Activated T-helper 2 cell treated with anti-CD3 and anti-CD28 coated beads, Interferon-gamma antibody, Interleukin-2, Interleukin-4, amounts not matched to agents 10 μg/mL and 5 μg/mL and 100 μg/mL, durations not matched to agents 14 hours and 24 hours and 36 hours (primary cell): Measurements from ENCODE around the gene CYP27C1. TPM values are rescaled to one million over a fixed set of nuclear protein-coding genes. Genes with fewer than 3 reads are reported as not detected.
"Not testable (repeated sequence)": the region's sequence is repeated elsewhere in the genome, so short reads cannot be mapped to it uniquely, and the experiment has no call there.

Experiments
- DNase-seq: peaks from one replicate; pipeline ENCODE4 v3.0.0; 2021; ENCODE audit warnings: low spot score
- H3K27ac Mint-ChIP-seq: one replicate; pipeline ENCODE4 v1.8.0; 2021; ENCODE audit warnings: mixed read lengths
- H3K27me3 Mint-ChIP-seq: one replicate; pipeline ENCODE4 v1.8.0; 2021; ENCODE audit warnings: low read depth, mixed read lengths
- H3K36me3 Mint-ChIP-seq: one replicate; pipeline ENCODE4 v1.8.0; 2021; ENCODE audit warnings: low read depth, mixed read lengths
- H3K4me1 Mint-ChIP-seq: one replicate; pipeline ENCODE4 v1.8.0; 2021; ENCODE audit warnings: low read depth, mixed read lengths
- H3K4me3 Mint-ChIP-seq: one replicate; pipeline ENCODE4 v1.8.0; 2021; ENCODE audit warnings: low read depth, mild to moderate bottlenecking, moderate library complexity, mixed read lengths
- H3K9me3 Mint-ChIP-seq: one replicate; pipeline ENCODE4 v1.8.0; 2021; ENCODE audit warnings: mixed read lengths
- intact Hi-C: fragments of 100-400 bp; cut with micrococcal nuclease; formaldehyde crosslinking; loops from one replicate; pipeline ENCODE4 v1.15.1; 2023
- total RNA-seq: library from RNA; stranded (reverse); gene quantifications from 2 replicates; pipeline ENCODE4 v1.2.3, GENCODE V29; 2022

The CYP27C1 gene
- total RNA-seq, 1 donor from 2014 or later = not detected

DNA sequence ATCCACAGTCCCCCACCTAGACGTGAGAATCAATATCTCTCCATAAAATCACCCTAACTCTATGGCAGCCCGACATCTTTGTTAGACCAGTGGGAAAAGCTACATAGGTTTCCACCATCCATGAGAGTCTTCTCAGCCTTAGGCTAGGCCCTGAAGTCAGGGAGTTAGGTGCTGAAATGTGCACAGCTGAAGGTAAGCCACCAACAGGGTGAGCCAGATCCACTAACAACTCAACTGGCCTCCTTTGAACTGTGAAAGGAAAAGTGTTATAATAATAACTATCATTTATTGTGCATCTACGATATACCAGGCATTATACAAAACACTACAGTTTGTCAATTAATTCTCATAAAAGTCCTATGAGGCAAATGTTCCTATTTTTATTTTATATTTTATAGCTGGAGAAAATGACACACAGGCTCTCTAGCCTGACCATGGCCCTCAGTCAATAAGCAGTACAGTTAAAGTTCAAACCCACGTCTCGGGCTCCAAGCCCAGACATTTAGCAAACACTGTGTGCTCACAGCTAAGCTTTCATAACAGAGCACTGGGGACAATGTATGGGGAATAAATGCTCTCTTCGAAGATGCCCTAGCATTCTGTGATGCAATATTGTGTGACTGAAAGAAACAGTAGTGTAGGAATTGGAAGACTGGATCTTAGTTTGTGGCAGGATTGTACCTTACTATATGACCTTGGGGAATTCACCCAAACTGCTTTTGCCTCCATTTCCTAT is 11.2 kb upstream of the CYP27C1 start:
- no peak overlapping the region for H3K27ac Mint-ChIP-seq
- H3K9me3 Mint-ChIP-seq = peaks cover 7% of the 10 kb centered on the region
- peaks cover 2% of the 10 kb centered on the region for H3K36me3 Mint-ChIP-seq
- peaks cover 7% of the 10 kb centered on the region for H3K4me1 Mint-ChIP-seq
- peaks cover 8% of the 10 kb centered on the region for H3K27me3 Mint-ChIP-seq
- no peak overlapping the region for H3K4me3 Mint-ChIP-seq
- intact Hi-C loops = no loop called here
- DNase-seq = no peak

- intact Hi-C loops = no loop called here
- no peak for DNase-seq
- peaks cover 7% of the 10 kb centered on the region for H3K9me3 Mint-ChIP-seq
- peaks cover 2% of the 10 kb centered on the region for H3K36me3 Mint-ChIP-seq
- peaks cover 14% of the 10 kb centered on the region for H3K27me3 Mint-ChIP-seq
- H3K4me3 Mint-ChIP-seq = no peak overlapping the region
- H3K27ac Mint-ChIP-seq = no peak overlapping the region
- H3K4me1 Mint-ChIP-seq = peaks cover 10% of the 10 kb centered on the region
Observed at GRCh38 chr2:127229555-127229954, 9.5 kb upstream of the CYP27C1 start.

- H3K27me3 Mint-ChIP-seq = peaks cover 24% of the 10 kb centered on the region
- H3K27ac Mint-ChIP-seq = no peak overlapping the region
- no peak overlapping the region for H3K4me3 Mint-ChIP-seq
- H3K36me3 Mint-ChIP-seq = peaks cover 2% of the 10 kb centered on the region
- H3K9me3 Mint-ChIP-seq = peaks cover 7% of the 10 kb centered on the region
- intact Hi-C loops = no loop called here
- peaks cover 10% of the 10 kb centered on the region for H3K4me1 Mint-ChIP-seq
- DNase-seq = no peak
Observed at GRCh38 chr2:127228102-127228501, 8.0 kb upstream of the CYP27C1 start.

GRCh38 chr2:127227264-127227660 is 7.2 kb upstream of the CYP27C1 start:
- H3K36me3 Mint-ChIP-seq, H3K4me3 Mint-ChIP-seq, DNase-seq, H3K27ac Mint-ChIP-seq, H3K9me3 Mint-ChIP-seq: not testable (repeated sequence)
- intact Hi-C loops = loop anchor here (2.0 kb wide), 1 partner anchor 162 kb away; no protein-coding TSS in a partner anchor
- peaks cover 27% of the 10 kb centered on the region for H3K27me3 Mint-ChIP-seq
- peaks cover 10% of the 10 kb centered on the region for H3K4me1 Mint-ChIP-seq

- intact Hi-C loops = loop anchor here (2.0 kb wide), 1 partner anchor 162 kb away; no protein-coding TSS in a partner anchor
- Mint-ChIP-seq H3K4me3 (peak overlapping the region; percentile 13), H3K27me3 (peaks cover 27% of the 10 kb centered on the region), H3K36me3 (peaks cover 2% of the 10 kb centered on the region), H3K9me3 (peaks cover 7% of the 10 kb centered on the region), H3K27ac (peak overlapping the region; percentile 82), H3K4me1 (peaks cover 10% of the 10 kb centered on the region)
- no peak for DNase-seq
Observed at GRCh38 chr2:127226520-127227263, 6.6 kb upstream of the CYP27C1 start.

DNA sequence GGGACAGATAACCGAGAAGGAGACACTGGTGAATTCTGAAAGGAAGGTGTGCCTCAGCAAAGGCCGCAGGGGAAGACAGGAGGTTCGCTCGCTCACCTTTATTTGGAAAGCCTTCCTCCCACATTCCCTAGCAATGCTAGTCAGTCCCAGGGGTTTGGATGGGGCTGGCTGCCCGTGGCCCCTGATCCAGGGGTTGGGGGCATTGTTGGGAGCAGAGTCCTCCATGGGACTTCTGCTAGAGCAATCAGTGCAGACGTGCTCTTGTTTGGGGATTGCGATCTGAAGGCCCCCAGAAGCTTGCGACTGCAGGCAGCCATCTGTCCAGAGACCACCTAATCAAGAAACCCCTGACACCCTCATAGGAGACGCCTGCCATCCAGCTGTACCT is 6.0 kb upstream of the CYP27C1 start:
- Mint-ChIP-seq H3K4me1 (peaks cover 10% of the 10 kb centered on the region), H3K9me3 (peaks cover 7% of the 10 kb centered on the region), H3K27ac (peak overlapping the region; percentile 82), H3K36me3 (peaks cover 2% of the 10 kb centered on the region), H3K4me3 (no peak overlapping the region), H3K27me3 (peaks cover 27% of the 10 kb centered on the region)
- intact Hi-C loops = loop anchor here (2.0 kb wide), 1 partner anchor 163 kb away; no protein-coding TSS in a partner anchor
- DNase-seq = no peak

DNA sequence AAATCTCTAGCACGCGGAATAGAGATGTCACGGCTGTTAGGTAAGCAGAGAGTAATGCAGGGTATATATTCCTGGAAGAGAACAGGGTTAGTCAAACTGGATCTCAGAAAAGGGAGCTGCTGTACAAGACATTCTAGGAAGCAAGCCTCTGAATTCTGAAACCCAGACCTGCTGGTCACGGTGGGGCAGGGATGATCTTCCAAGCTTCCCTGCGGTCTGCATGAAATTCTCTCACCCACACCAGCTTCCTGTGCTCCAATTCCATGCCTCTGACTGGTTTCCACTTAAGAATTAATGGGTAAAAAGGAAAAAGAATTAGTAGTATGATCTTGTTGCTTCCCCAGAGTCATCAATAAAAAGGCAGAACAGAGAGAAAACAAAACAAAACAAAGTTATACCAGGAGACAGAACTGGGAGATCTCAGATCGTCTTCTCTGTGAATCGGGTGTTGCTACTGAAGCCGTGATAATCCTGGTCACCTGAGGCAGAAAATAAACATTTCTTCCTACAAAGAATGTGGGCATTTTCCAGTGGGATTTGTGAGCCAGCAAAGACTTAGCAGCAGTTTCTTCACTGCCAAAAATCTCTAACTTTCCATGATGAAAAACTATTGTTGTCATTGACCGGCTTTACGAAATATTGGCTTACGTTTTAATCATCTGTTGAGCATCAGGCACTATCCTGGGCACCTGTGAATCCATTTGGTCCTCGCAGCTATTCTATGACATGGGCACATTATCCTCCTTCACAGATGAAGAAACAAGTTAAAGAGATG is 5.3 kb upstream of the CYP27C1 start:
- Mint-ChIP-seq H3K4me1 (peaks cover 15% of the 10 kb centered on the region), H3K27me3 (peaks cover 34% of the 10 kb centered on the region), H3K4me3 (no peak overlapping the region), H3K9me3 (peaks cover 7% of the 10 kb centered on the region), H3K27ac (no peak overlapping the region), H3K36me3 (peaks cover 3% of the 10 kb centered on the region)
- DNase-seq = no peak
- intact Hi-C loops = no loop called here

GRCh38 chr2:127224135-127224534 is 4.0 kb upstream of the CYP27C1 start:
- H3K9me3 Mint-ChIP-seq, intact Hi-C loops, H3K27ac Mint-ChIP-seq, DNase-seq, H3K36me3 Mint-ChIP-seq, H3K4me3 Mint-ChIP-seq: not testable (repeated sequence)
- Mint-ChIP-seq H3K27me3 (peaks cover 39% of the 10 kb centered on the region), H3K4me1 (peaks cover 18% of the 10 kb centered on the region)

- no peak overlapping the region for H3K27ac Mint-ChIP-seq
- H3K9me3 Mint-ChIP-seq = no peaks in the 10 kb centered on the region
- peaks cover 10% of the 10 kb centered on the region for H3K4me1 Mint-ChIP-seq
- DNase-seq = no peak
- intact Hi-C loops = no loop called here
- H3K36me3 Mint-ChIP-seq = peaks cover 3% of the 10 kb centered on the region
- H3K27me3 Mint-ChIP-seq = peaks cover 60% of the 10 kb centered on the region
- no peak overlapping the region for H3K4me3 Mint-ChIP-seq
Observed at GRCh38 chr2:127220768-127221527, 849 bp upstream of the CYP27C1 start.

- Mint-ChIP-seq H3K36me3 (peaks cover 3% of the 10 kb centered on the region), H3K4me1 (peaks cover 8% of the 10 kb centered on the region), H3K4me3 (no peak overlapping the region), H3K27me3 (peaks cover 56% of the 10 kb centered on the region), H3K9me3 (no peaks in the 10 kb centered on the region), H3K27ac (no peak overlapping the region)
- DNase-seq = no peak
- intact Hi-C loops = no loop called here
Observed at GRCh38 chr2:127219171-127220070, 678 bp downstream of the CYP27C1 start.

- H3K36me3 Mint-ChIP-seq = peaks cover 3% of the 10 kb centered on the region
- H3K27me3 Mint-ChIP-seq = peaks cover 54% of the 10 kb centered on the region
- H3K4me1 Mint-ChIP-seq = peaks cover 8% of the 10 kb centered on the region
- no peak overlapping the region for H3K4me3 Mint-ChIP-seq
- no peak overlapping the region for H3K27ac Mint-ChIP-seq
- intact Hi-C loops = no loop called here
- H3K9me3 Mint-ChIP-seq = no peaks in the 10 kb centered on the region
- DNase-seq = no peak
Observed at GRCh38 chr2:127218812-127219170, 1.3 kb downstream of the CYP27C1 start.
